T-cell (primary cell): ENCODE results near the gene NEUROG3. TPM values are rescaled to one million over a fixed set of nuclear protein-coding genes. Genes with fewer than 3 reads are reported as not detected.

Experiments
- ATAC-seq, 4 experiments: fragments of 200-7000 bp in 3 of 4; fragments of 150-1000 bp in 1 of 4; cut with Tn5 transposase; replicated peaks in 1 of 4; 1 replicate in 3 of 4; 2 replicates in 1 of 4; pipeline ENCODE4 v1.10.0; 2021; ENCODE audit warnings: moderate library complexity in 3 of 4, mild to moderate bottlenecking in 2 of 4, moderate number of reproducible peaks in 1 of 4
- CTCF ChIA-PET, 2 donors: fragments of 300-600 bp; sonication (Branson Sonifier 250); formaldehyde crosslinking; loops; one replicate each; lab custom pipeline; 2022; ENCODE audit warnings: antibody characterized with exemption in 2 of 2; lab: Charles Lee
- POLR2A ChIA-PET, 2 donors: fragments of 300-600 bp; sonication (Branson Sonifier 250); formaldehyde crosslinking; loops; one replicate each; lab custom pipeline; 2022; ENCODE audit warnings: antibody characterized with exemption in 2 of 2; lab: Charles Lee
- DNase-seq, 35 experiments: peaks; one replicate each; pipeline versions ENCODE4 v3.0.0 to v3.0.0-alpha.2; 2013 to 2023
- H3K27ac ChIP-seq: one replicate; pipeline ENCODE4 v1.5.1; 2013; ENCODE audit warnings: low read length
- H3K27me3 ChIP-seq, 2 experiments: replicated peaks in 1 of 2; 1 replicate in 1 of 2; 2 replicates in 1 of 2; pipeline versions ENCODE4 v1.6.1 to v1.7.0; 2013; ENCODE audit warnings: low read length in 1 of 2, mixed read lengths in 1 of 2; ENCODE audit not compliant: control insufficient read depth in 2 of 2, insufficient read depth in 2 of 2; ENCODE audit errors: extremely low read depth in 1 of 2
- H3K36me3 ChIP-seq, 2 donors: 1 replicate in 1 of 2; 2 replicates in 1 of 2; pipeline versions ENCODE4 v1.6.1 to v1.7.0; 2013; ENCODE audit warnings: low read length in 1 of 2; ENCODE audit not compliant: control insufficient read depth in 2 of 2, insufficient read depth in 1 of 2; ENCODE audit errors: extremely low read depth in 1 of 2
- H3K4me1 ChIP-seq, 2 experiments: 1 replicate in 1 of 2; 2 replicates in 1 of 2; pipeline versions ENCODE4 v1.6.1 to v1.7.0; 2013; ENCODE audit warnings: low read length in 2 of 2, mixed read lengths in 1 of 2; ENCODE audit not compliant: insufficient read depth in 2 of 2, control insufficient read depth in 1 of 2; ENCODE audit errors: extremely low read depth in 1 of 2
- H3K4me3 ChIP-seq, 2 donors: 1 replicate in 1 of 2; 2 replicates in 1 of 2; pipeline versions ENCODE4 v1.5.1 to v1.7.0; 2013; ENCODE audit warnings: mild to moderate bottlenecking in 2 of 2, low read length in 1 of 2, moderate library complexity in 1 of 2; ENCODE audit not compliant: control insufficient read depth in 1 of 2; ENCODE audit errors: extremely low read depth in 1 of 2
- H3K9me3 ChIP-seq: 2 replicates; pipeline ENCODE4 v1.7.0; 2013
- H3K27ac Mint-ChIP-seq, 2 donors: one replicate each; pipeline ENCODE4 v1.8.0; 2020 to 2021; ENCODE audit warnings: mild to moderate bottlenecking in 2 of 2, mixed read lengths in 2 of 2
- H3K27me3 Mint-ChIP-seq, 2 donors: one replicate each; pipeline ENCODE4 v1.8.0; 2021 to 2022; ENCODE audit warnings: mixed read lengths in 2 of 2
- H3K36me3 Mint-ChIP-seq: one replicate; pipeline ENCODE4 v1.8.0; 2021; ENCODE audit warnings: mixed read lengths
- H3K4me1 Mint-ChIP-seq, 3 donors: one replicate each; pipeline ENCODE4 v1.8.0; 2020 to 2022; ENCODE audit warnings: mixed read lengths in 3 of 3, mild to moderate bottlenecking in 1 of 3
- H3K4me3 Mint-ChIP-seq, 3 donors: one replicate each; pipeline ENCODE4 v1.8.0; 2020 to 2022; ENCODE audit warnings: mild to moderate bottlenecking in 3 of 3, mixed read lengths in 3 of 3, moderate library complexity in 3 of 3
- H3K9me3 Mint-ChIP-seq, 3 donors: one replicate each; pipeline ENCODE4 v1.8.0; 2020 to 2022; ENCODE audit warnings: mixed read lengths in 3 of 3
- WGBS: methylation state at CpG from one replicate; pipeline ENCODE4 v1.1.5; 2013; ENCODE audit warnings: missing lambda C conversion rate; ENCODE audit not compliant: insufficient coverage; 5-methylcytosine and 5-hydroxymethylcytosine counted together
- total RNA-seq, 35 experiments: library from RNA in 6 of 35; stranded (reverse) in 6 of 35; fragments of 120-200 nt in 1 of 35; gene quantifications; one replicate each; pipeline versions ENCODE4 v1.2.1 to v1.2.4 and lab custom pipeline; 2013 to 2026

Gene NEUROG3
- total RNA-seq, 5 donors from 2014 or later (not counting 1 experiment from before 2014, with no cell fraction given), result not detected

GRCh38 chr10:69569396-69569934 is 3.8 kb downstream of the NEUROG3 start:
- WGBS, result 3% methylated on average over 13 of the region's 23 CpGs
- Histone ChIP-seq H3K27me3 (peaks cover 35 to 82% of the 10 kb centered on the region in 2 experiments), H3K4me1 (peaks cover 0 to 31% of the 10 kb centered on the region in 2 experiments), H3K9me3 (no peaks in the 10 kb centered on the region), H3K36me3 (no peaks in the 10 kb centered on the region), H3K27ac (no peak overlapping the region), H3K4me3 (no peak overlapping the region)
- DNase-seq (no peak), ATAC-seq (no peak)
- Mint-ChIP-seq H3K27ac (peak overlapping the region in 1 of 2 donors; percentile 43), H3K4me3 (no peak overlapping the region), H3K27me3 (peaks cover 62 to 80% of the 10 kb centered on the region in 2 donors), H3K36me3 (no peaks in the 10 kb centered on the region), H3K9me3 (no peaks in the 10 kb centered on the region), H3K4me1 (peaks cover 22 to 28% (median 24%) of the 10 kb centered on the region in 3 donors)
- CTCF ChIA-PET, result no interaction called here
- POLR2A ChIA-PET, result no interaction called here

DNA sequence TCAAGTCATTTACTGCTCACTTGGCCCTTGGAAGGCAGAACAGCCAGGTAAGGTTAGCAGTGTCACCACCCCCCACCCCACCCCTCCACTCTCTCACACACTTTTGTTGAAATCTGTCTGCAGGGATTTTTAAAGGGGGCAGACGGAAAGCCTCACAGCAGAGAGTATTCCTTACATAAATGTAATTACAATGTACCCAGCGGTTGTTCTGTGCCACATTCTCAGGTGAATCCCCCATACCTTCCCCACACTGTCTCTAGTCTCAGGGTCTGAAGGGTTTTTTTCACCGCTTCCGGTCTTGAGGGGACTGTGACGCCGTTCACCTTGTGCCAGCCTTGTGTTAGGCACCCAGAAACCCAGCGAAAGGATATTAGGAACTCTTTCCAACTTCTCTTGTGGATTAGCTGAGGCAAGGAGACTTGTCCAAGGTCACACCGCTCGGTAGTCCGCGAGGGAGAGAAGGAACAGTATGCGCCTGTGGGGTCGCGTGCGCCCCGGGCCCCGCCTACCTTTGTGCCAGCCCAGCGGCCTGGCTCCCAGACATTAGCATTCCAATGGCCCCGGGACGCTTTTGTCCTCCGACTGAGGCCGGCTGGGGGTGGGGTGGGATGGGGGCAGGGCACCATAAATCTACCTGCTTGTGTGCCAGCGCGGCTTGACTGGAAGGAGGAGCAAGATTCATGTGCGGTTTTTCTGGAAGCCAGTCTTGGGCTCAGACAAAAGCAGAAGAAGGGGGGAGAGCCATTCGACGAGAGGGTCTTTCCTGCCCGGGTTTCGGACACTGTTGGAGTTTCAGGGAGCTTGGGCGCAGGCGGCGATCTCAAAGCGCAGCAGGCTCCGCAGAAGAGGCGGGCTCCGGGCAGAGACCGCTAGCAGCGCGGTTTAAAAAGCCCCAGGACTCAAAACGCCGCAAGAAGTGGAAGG is 4.5 kb downstream of the NEUROG3 start:
- Histone ChIP-seq H3K27ac (no peak overlapping the region), H3K36me3 (no peaks in the 10 kb centered on the region), H3K4me3 (no peak overlapping the region), H3K9me3 (no peaks in the 10 kb centered on the region), H3K27me3 (peaks cover 35 to 74% of the 10 kb centered on the region in 2 experiments), H3K4me1 (peaks cover 0 to 24% of the 10 kb centered on the region in 2 experiments)
- no peaks in the 10 kb centered on the region for H3K9me3 Mint-ChIP-seq
- POLR2A ChIA-PET, result no interaction called here
- WGBS, result 9% methylated on average over 31 of the region's 41 CpGs
- H3K27ac Mint-ChIP-seq, result no peak overlapping the region
- H3K4me1 Mint-ChIP-seq, result peaks cover 15 to 22% (median 18%) of the 10 kb centered on the region in 3 donors
- no peak overlapping the region for H3K4me3 Mint-ChIP-seq
- peaks cover 66 to 80% of the 10 kb centered on the region in 2 donors for H3K27me3 Mint-ChIP-seq
- DNase-seq, result no peak
- no peaks in the 10 kb centered on the region for H3K36me3 Mint-ChIP-seq
- no peak for ATAC-seq
- CTCF ChIA-PET, result no interaction called here

DNA sequence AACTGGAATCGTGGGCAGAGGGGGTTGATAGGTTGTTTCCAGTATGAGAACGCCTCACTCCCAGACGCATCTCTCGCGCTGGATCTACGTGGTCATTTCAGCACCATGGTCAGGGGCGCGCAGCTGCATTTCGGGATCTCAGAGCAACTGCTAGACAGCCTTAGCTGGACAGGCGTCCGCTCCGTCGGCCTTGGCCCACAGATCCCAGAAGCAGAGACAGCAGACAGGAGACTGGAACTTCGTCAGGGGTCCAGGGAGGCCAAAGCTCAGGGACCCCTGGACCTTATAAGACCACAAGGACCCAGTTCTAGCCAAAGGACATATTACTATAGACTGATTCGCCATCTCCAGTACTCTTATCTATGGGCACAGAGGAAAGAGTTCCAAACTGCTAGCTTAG is 5.3 kb downstream of the NEUROG3 start:
- Histone ChIP-seq H3K36me3 (no peaks in the 10 kb centered on the region), H3K9me3 (no peaks in the 10 kb centered on the region), H3K4me3 (no peak overlapping the region), H3K27me3 (peaks cover 31 to 70% of the 10 kb centered on the region in 2 experiments), H3K27ac (no peak overlapping the region), H3K4me1 (peaks cover 0 to 16% of the 10 kb centered on the region in 2 experiments)
- Mint-ChIP-seq H3K36me3 (no peaks in the 10 kb centered on the region), H3K27ac (peak overlapping the region in 1 of 2 donors; percentile 49), H3K9me3 (no peaks in the 10 kb centered on the region), H3K4me3 (no peak overlapping the region), H3K27me3 (peaks cover 64 to 78% of the 10 kb centered on the region in 2 donors), H3K4me1 (peaks cover 9 to 17% (median 12%) of the 10 kb centered on the region in 3 donors)
- CTCF ChIA-PET, result no interaction called here
- ATAC-seq (no peak), DNase-seq (peak in 10 of 35 experiments; percentile 12 to 28 (median 15))
- POLR2A ChIA-PET, result no interaction called here
- WGBS, result 19% methylated on average over 14 of the region's 15 CpGs

DNA sequence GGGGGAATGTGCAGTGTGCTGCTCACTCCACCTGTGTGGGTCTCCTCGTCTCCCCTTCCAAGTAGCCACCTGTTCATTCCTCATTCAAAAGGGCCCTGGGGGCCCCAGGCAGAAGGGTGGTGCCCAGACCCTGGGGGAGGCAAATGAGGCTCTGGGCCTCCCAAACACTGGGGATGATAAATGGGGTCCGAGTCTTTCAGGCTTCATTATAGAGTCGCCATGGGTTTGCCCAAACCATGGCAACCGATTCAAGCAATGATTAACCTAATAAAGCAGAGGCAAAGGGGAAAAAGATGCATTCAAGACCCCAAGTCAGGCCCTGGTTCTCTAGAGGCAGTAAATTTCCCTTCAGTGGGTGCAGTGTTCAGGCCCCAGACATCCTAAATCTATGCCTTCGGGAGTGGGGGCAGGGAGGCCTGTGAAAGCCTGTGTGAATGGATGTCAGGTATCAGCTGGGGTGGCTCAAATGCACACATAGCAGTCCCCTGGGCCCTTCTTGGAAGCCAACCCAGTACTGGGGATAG is 10.4 kb downstream of the NEUROG3 start:
- ATAC-seq (no peak), DNase-seq (no peak)
- Histone ChIP-seq H3K36me3 (no peaks in the 10 kb centered on the region), H3K27ac (no peak overlapping the region), H3K9me3 (no peaks in the 10 kb centered on the region), H3K27me3 (peaks cover 7 to 23% of the 10 kb centered on the region in 2 experiments), H3K4me3 (no peak overlapping the region), H3K4me1 (peaks cover 2 to 14% of the 10 kb centered on the region in 2 experiments)
- Mint-ChIP-seq H3K4me3 (no peak overlapping the region), H3K36me3 (no peaks in the 10 kb centered on the region), H3K27me3 (peaks cover 32 to 38% of the 10 kb centered on the region in 2 donors), H3K4me1 (peaks cover 16 to 18% (median 18%) of the 10 kb centered on the region in 3 donors), H3K9me3 (no peaks in the 10 kb centered on the region), H3K27ac (no peak overlapping the region)
- ChIA-PET CTCF (no interaction called here), POLR2A (interaction anchor here in 1 of 2 donors (0.7 kb wide), 1 partner anchor 28 kb away, joined by 4 read pairs; no protein-coding TSS in a partner anchor)
- 75% methylated on average over 2 of the region's 5 CpGs for WGBS

- Histone ChIP-seq H3K27me3 (peaks cover 4 to 10% of the 10 kb centered on the region in 2 experiments), H3K27ac (no peak overlapping the region), H3K4me3 (no peak overlapping the region), H3K36me3 (no peaks in the 10 kb centered on the region), H3K4me1 (peaks cover 2 to 14% of the 10 kb centered on the region in 2 experiments), H3K9me3 (no peaks in the 10 kb centered on the region)
- Mint-ChIP-seq H3K27ac (no peak overlapping the region), H3K27me3 (peaks cover 11% of the 10 kb centered on the region in 2 donors), H3K4me1 (peaks cover 15 to 18% (median 18%) of the 10 kb centered on the region in 3 donors), H3K36me3 (no peaks in the 10 kb centered on the region), H3K9me3 (no peaks in the 10 kb centered on the region), H3K4me3 (no peak overlapping the region)
- CTCF ChIA-PET, result interaction anchor here (0.6 kb wide), 2 partner anchors 34 to 157 kb away, joined by 3 to 6 read pairs; no protein-coding TSS in a partner anchor
- 88% methylated on average over 5 of the region's 6 CpGs for WGBS
- no peak for ATAC-seq
- POLR2A ChIA-PET, result no interaction called here
- DNase-seq, result no peak
Observed at GRCh38 chr10:69559525-69559924, 13.7 kb downstream of the NEUROG3 start.

DNA sequence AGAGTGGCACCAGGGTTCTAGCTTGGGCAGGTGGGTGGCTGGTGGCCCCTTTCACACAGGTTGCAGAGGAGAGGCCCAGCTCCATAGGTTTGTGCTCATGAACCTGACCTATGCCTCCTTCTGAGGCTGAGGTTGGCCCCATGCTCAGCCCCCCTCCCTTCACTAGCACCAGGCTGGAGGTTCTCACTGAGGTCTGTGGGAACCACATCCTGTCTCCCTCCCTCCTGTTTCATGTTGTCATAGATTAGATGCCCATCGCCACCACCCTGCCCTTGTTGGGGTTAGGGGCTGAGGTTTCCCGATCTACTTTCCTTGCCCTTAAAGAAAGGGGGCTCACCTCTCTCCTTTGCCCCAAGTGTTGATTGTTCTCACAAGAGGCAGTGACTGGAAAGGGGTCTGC is 14.7 kb downstream of the NEUROG3 start:
- POLR2A ChIA-PET, result no interaction called here
- ATAC-seq, result peak; percentile 52 to 85 (median 74)

More for the DNA sequence above, 14.7 kb downstream of the NEUROG3 start:
- no peaks in the 10 kb centered on the region for H3K36me3 Mint-ChIP-seq
- Histone ChIP-seq H3K4me1 (peaks cover 2 to 14% of the 10 kb centered on the region in 2 experiments), H3K9me3 (no peaks in the 10 kb centered on the region), H3K4me3 (no peak overlapping the region), H3K27me3 (peaks cover 4 to 9% of the 10 kb centered on the region in 2 experiments), H3K36me3 (no peaks in the 10 kb centered on the region), H3K27ac (no peak overlapping the region)
- H3K9me3 Mint-ChIP-seq, result no peaks in the 10 kb centered on the region
- peak overlapping the region in 1 of 3 donors; percentile 10 for H3K4me3 Mint-ChIP-seq
- peak in 7 of 35 experiments; percentile 8 to 34 (median 15) for DNase-seq
- WGBS, result no CpG with 5 or more reads among the region's 2 CpGs
- peaks cover 8% of the 10 kb centered on the region in 2 donors for H3K27me3 Mint-ChIP-seq
- CTCF ChIA-PET, result interaction anchor here in 1 of 2 donors (0.6 kb wide), 1 partner anchor 287 kb away, joined by 3 read pairs; no protein-coding TSS in a partner anchor
- H3K27ac Mint-ChIP-seq, result no peak overlapping the region
- H3K4me1 Mint-ChIP-seq, result peaks cover 15 to 18% (median 18%) of the 10 kb centered on the region in 3 donors
